Measurements from ENCODE around the gene SHC3. TPM values are rescaled to one million over a fixed set of nuclear protein-coding genes. Genes with fewer than 3 reads are reported as not detected.

Gene SHC3
- total RNA-seq, 1 donor from 2014 or later = 0.96 TPM

GRCh38 chr9:89078860-89079259 lies 99.8 kb downstream of the SHC3 start:
- peak overlapping the region; percentile 63 for H3K27ac ChIP-seq (replicated peaks)
- H3K27me3 ChIP-seq (ENCODE audit: low read depth) = peaks cover 9% of the 10 kb centered on the region
- no peak for TF ChIP-seq CTCF (IDR thresholded peaks at IDR 0.05; ENCODE audit: borderline replicate concordance)
- peaks cover 7% of the 10 kb centered on the region for H3K9me3 ChIP-seq (replicated peaks)
- H3K36me3 ChIP-seq = no peaks in the 10 kb centered on the region
- intact Hi-C loops (cut with micrococcal nuclease) = no loop called here
- H3K4me1 ChIP-seq = no peaks in the 10 kb centered on the region
- no peak for DNase-seq
- H3K4me3 ChIP-seq = no peak overlapping the region

GRCh38 chr9:89078421-89078820 lies 100.2 kb downstream of the SHC3 start:
- intact Hi-C loops (cut with micrococcal nuclease) = no loop called here
- peaks cover 5% of the 10 kb centered on the region for H3K27me3 ChIP-seq (ENCODE audit: low read depth)
- H3K9me3 ChIP-seq (replicated peaks) = peaks cover 5% of the 10 kb centered on the region
- H3K4me1 ChIP-seq = no peaks in the 10 kb centered on the region
- H3K4me3 ChIP-seq = no peak overlapping the region
- no peak for DNase-seq
- TF ChIP-seq CTCF (IDR thresholded peaks at IDR 0.05; ENCODE audit: borderline replicate concordance) = no peak
- no peaks in the 10 kb centered on the region for H3K36me3 ChIP-seq
- no peak overlapping the region for H3K27ac ChIP-seq (replicated peaks)

- no peaks in the 10 kb centered on the region for H3K9me3 ChIP-seq (replicated peaks)
- intact Hi-C loops (cut with micrococcal nuclease) = no loop called here
- H3K4me1 ChIP-seq = no peaks in the 10 kb centered on the region
- no peak overlapping the region for H3K4me3 ChIP-seq
- H3K27ac ChIP-seq (replicated peaks) = no peak overlapping the region
- no peak for DNase-seq
- no peak for TF ChIP-seq CTCF (IDR thresholded peaks at IDR 0.05; ENCODE audit: borderline replicate concordance)
- peaks cover 3% of the 10 kb centered on the region for H3K27me3 ChIP-seq (ENCODE audit: low read depth)
- no peaks in the 10 kb centered on the region for H3K36me3 ChIP-seq
Measured at GRCh38 chr9:89077519-89077918, 101.1 kb downstream of the SHC3 start.

GRCh38 chr9:89073397-89073796 lies 105.2 kb downstream of the SHC3 start:
- TF ChIP-seq CTCF (IDR thresholded peaks at IDR 0.05; ENCODE audit: borderline replicate concordance) = no peak
- no peaks in the 10 kb centered on the region for H3K9me3 ChIP-seq (replicated peaks)
- no peak overlapping the region for H3K4me3 ChIP-seq
- DNase-seq = no peak
- no peaks in the 10 kb centered on the region for H3K4me1 ChIP-seq
- H3K36me3 ChIP-seq = no peaks in the 10 kb centered on the region
- H3K27ac ChIP-seq (replicated peaks) = no peak overlapping the region
- intact Hi-C loops (cut with micrococcal nuclease) = no loop called here
- H3K27me3 ChIP-seq (ENCODE audit: low read depth) = no peaks in the 10 kb centered on the region

- Histone ChIP-seq H3K9me3 (replicated peaks) (no peaks in the 10 kb centered on the region), H3K36me3 (no peaks in the 10 kb centered on the region), H3K27ac (replicated peaks) (no peak overlapping the region), H3K4me3 (no peak overlapping the region), H3K27me3 (ENCODE audit: low read depth) (no peaks in the 10 kb centered on the region), H3K4me1 (no peaks in the 10 kb centered on the region)
- no peak for TF ChIP-seq CTCF (IDR thresholded peaks at IDR 0.05; ENCODE audit: borderline replicate concordance)
- intact Hi-C loops (cut with micrococcal nuclease) = no loop called here
- no peak for DNase-seq
Measured at GRCh38 chr9:89071591-89071990, 107.0 kb downstream of the SHC3 start.

- no peak for DNase-seq
- no peak for TF ChIP-seq CTCF (IDR thresholded peaks at IDR 0.05; ENCODE audit: borderline replicate concordance)
Measured at GRCh38 chr9:89066835-89067234, 111.8 kb downstream of the SHC3 start.

More at GRCh38 chr9:89066835-89067234, 111.8 kb downstream of the SHC3 start:
- H3K27me3 ChIP-seq (ENCODE audit: low read depth) = no peaks in the 10 kb centered on the region
- no peak overlapping the region for H3K4me3 ChIP-seq
- H3K9me3 ChIP-seq (replicated peaks) = no peaks in the 10 kb centered on the region
- no peaks in the 10 kb centered on the region for H3K36me3 ChIP-seq
- no peaks in the 10 kb centered on the region for H3K4me1 ChIP-seq
- intact Hi-C loops (cut with micrococcal nuclease) = no loop called here
- H3K27ac ChIP-seq (replicated peaks) = no peak overlapping the region
